Mesenchymal stem cell (in vitro differentiated cells and primary cell): ENCODE results near the gene MICA. TPM values are rescaled to one million over a fixed set of nuclear protein-coding genes. Genes with fewer than 3 reads are reported as not detected.

Experiments
- DNase-seq: peaks from one replicate; pipeline ENCODE4 v3.0.0-alpha.2; 2013
- H2AFZ ChIP-seq: one replicate; pipeline ENCODE4 v1.6.1; 2013; ENCODE audit warnings: low read depth, mild to moderate bottlenecking, control low read depth, inconsistent platforms, low read length, moderate library complexity
- H2AK5ac ChIP-seq: 2 replicates; pipeline ENCODE4 v1.6.1; 2013; ENCODE audit warnings: low read length, moderate library complexity, mild to moderate bottlenecking, inconsistent platforms; ENCODE audit not compliant: severe bottlenecking
- H2BK120ac ChIP-seq: one replicate; pipeline ENCODE4 v1.6.1; 2013; ENCODE audit warnings: low read depth, mild to moderate bottlenecking, inconsistent platforms, low read length, moderate library complexity
- H2BK12ac ChIP-seq, 2 experiments: one replicate each; pipeline ENCODE4 v1.6.1; 2013; ENCODE audit warnings: inconsistent platforms in 2 of 2, low read length in 2 of 2, mild to moderate bottlenecking in 2 of 2, moderate library complexity in 2 of 2, control low read depth in 1 of 2
- H2BK15ac ChIP-seq: one replicate; pipeline ENCODE4 v1.6.1; 2013; ENCODE audit warnings: mild to moderate bottlenecking, low read depth, inconsistent platforms; ENCODE audit not compliant: poor library complexity, severe bottlenecking
- H2BK5ac ChIP-seq: 2 replicates; pipeline ENCODE4 v1.6.1; 2013; ENCODE audit warnings: low read depth, mild to moderate bottlenecking, low read length, control low read depth, inconsistent platforms; ENCODE audit not compliant: poor library complexity, severe bottlenecking
- H3K14ac ChIP-seq, 2 experiments: one replicate each; pipeline ENCODE4 v1.6.1; 2013; ENCODE audit warnings: inconsistent platforms in 2 of 2, low read length in 2 of 2, control low read depth in 1 of 2, mild to moderate bottlenecking in 1 of 2, moderate library complexity in 1 of 2
- H3K18ac ChIP-seq, 2 experiments: one replicate each; pipeline ENCODE4 v1.6.1; 2013; ENCODE audit warnings: inconsistent platforms in 2 of 2, low read length in 2 of 2, control low read depth in 1 of 2, low read depth in 1 of 2, mild to moderate bottlenecking in 1 of 2
- H3K23ac ChIP-seq, 2 experiments: one replicate each; pipeline ENCODE4 v1.6.1; 2013; ENCODE audit warnings: inconsistent platforms in 2 of 2, low read length in 2 of 2, mild to moderate bottlenecking in 2 of 2, moderate library complexity in 2 of 2, control low read depth in 1 of 2
- H3K27ac ChIP-seq: 2 replicates; pipeline ENCODE4 v1.5.1; 2013; ENCODE audit warnings: mild to moderate bottlenecking, moderate library complexity, low read length, control low read depth, inconsistent platforms; ENCODE audit not compliant: poor library complexity, severe bottlenecking
- H3K27me3 ChIP-seq, 2 experiments: 2 replicates each; pipeline versions ENCODE4 v1.6.1 to v1.7.0; 2013; ENCODE audit warnings: low read length in 2 of 2, mild to moderate bottlenecking in 2 of 2, moderate library complexity in 2 of 2, control low read depth in 1 of 2, inconsistent platforms in 1 of 2; ENCODE audit not compliant: control insufficient read depth in 1 of 2, insufficient read depth in 1 of 2
- H3K36me3 ChIP-seq, 2 experiments: 2 replicates each; pipeline versions ENCODE4 v1.6.1 to v1.7.0; 2013; ENCODE audit warnings: low read length in 2 of 2, control low read depth in 1 of 2, inconsistent platforms in 1 of 2, low read depth in 1 of 2, mild to moderate bottlenecking in 1 of 2; ENCODE audit not compliant: insufficient read depth in 2 of 2, control insufficient read depth in 1 of 2
- H3K4ac ChIP-seq, 2 experiments: one replicate each; pipeline ENCODE4 v1.6.1; 2013; ENCODE audit warnings: inconsistent platforms in 2 of 2, low read length in 2 of 2, mild to moderate bottlenecking in 2 of 2, moderate library complexity in 2 of 2, control low read depth in 1 of 2, low read depth in 1 of 2
- H3K4me1 ChIP-seq: 2 replicates; pipeline ENCODE4 v1.6.1; 2013; ENCODE audit warnings: low read depth, low read length, control low read depth; ENCODE audit not compliant: control insufficient read depth, insufficient read depth
- H3K4me2 ChIP-seq: 2 replicates; pipeline ENCODE4 v1.6.1; 2013; ENCODE audit warnings: low read length, mild to moderate bottlenecking, inconsistent platforms; ENCODE audit not compliant: poor library complexity, severe bottlenecking
- H3K4me3 ChIP-seq, 2 experiments: 2 replicates each; pipeline versions ENCODE4 v1.5.1 to v1.7.0; 2013; ENCODE audit warnings: low read length in 2 of 2, mild to moderate bottlenecking in 2 of 2, control low read depth in 1 of 2, low read depth in 1 of 2; ENCODE audit not compliant: insufficient read depth in 1 of 2
- H3K79me1 ChIP-seq: replicated peaks from 2 replicates; pipeline ENCODE4 v1.6.1; 2013; ENCODE audit warnings: mild to moderate bottlenecking, control low read depth, low read length, inconsistent platforms; ENCODE audit not compliant: poor library complexity, severe bottlenecking
- H3K9ac ChIP-seq: 2 replicates; pipeline ENCODE4 v1.7.0; 2013; ENCODE audit warnings: mild to moderate bottlenecking, low read length, moderate library complexity
- H3K9me3 ChIP-seq: 2 replicates; pipeline ENCODE4 v1.7.0; 2013; ENCODE audit warnings: mild to moderate bottlenecking, low read length; ENCODE audit not compliant: control insufficient read depth
- H4K8ac ChIP-seq: one replicate; pipeline ENCODE4 v1.6.1; 2013; ENCODE audit warnings: inconsistent platforms, mild to moderate bottlenecking, low read length, moderate library complexity
- H4K91ac ChIP-seq: one replicate; pipeline ENCODE4 v1.6.1; 2013; ENCODE audit warnings: mild to moderate bottlenecking, low read length, inconsistent platforms
- WGBS: methylation state at CpG from one replicate; pipeline ENCODE4 v1.1.7; 2013; ENCODE audit warnings: mixed read lengths; 5-methylcytosine and 5-hydroxymethylcytosine counted together
- small RNA-seq: library from polyadenylated mRNA; stranded (forward); fragments of <200 nt; extraction: miRNeasy Mini kit (QIAGEN cat#:217004); gene quantifications from one replicate; pipeline ENCODE3, GENCODE V24; 2013; ENCODE audit warnings: low read depth

Gene MICA

DNA sequence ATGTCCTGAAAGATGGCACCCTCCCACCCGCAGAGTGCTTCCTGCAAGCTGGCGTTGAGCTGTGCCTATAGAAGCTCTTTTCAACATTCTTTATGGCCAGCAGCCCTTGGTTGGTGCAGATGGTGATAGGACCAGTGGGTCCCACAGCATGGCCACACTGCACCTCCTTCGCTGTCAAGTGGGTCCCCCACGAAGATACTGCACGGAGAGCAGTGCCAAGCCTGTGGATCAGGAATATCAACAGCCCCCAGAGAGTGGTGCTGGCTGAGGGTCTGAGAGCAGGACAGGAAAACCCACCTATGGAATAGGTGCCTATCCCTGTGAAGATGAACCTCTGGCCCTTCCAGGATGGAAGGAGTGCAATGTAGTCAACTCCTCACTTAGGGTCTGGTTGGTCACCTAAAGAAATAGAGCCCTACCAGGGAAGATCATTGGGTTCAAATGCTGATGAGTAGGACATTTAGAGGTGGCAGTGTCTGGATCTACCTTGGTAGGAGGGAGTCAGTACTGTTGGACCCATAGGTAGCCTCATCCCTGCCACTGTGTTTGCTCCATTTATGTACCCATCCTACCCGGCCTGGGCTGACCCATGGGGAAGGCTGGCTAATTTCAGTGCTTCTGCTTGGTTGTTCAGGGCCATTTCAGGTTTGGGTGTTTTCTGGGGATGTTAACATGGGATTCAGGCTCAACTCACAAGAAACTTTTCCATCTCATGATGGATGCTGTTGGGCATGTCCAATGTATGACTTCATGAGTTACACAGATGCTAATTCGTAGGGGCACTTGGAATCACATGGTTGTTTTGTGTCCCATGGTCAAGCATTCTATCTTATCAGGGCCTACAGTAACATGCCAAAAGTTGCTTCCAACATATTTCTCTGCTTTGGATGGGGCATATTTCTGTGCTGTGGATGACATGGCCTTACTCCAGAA is 61.1 kb downstream of the MICA start:
- no peak overlapping the region for H2BK120ac ChIP-seq
- no peak overlapping the region for H4K91ac ChIP-seq
- H2AFZ ChIP-seq: no peak overlapping the region
- H4K8ac ChIP-seq: no peak overlapping the region
- H3K27ac ChIP-seq: no peak overlapping the region
- H2BK12ac ChIP-seq: no peak overlapping the region
- no peak overlapping the region for H3K4ac ChIP-seq
- H3K9ac ChIP-seq: no peak overlapping the region
- no peak overlapping the region for H2AK5ac ChIP-seq
- 74% methylated on average over 7 of the region's 7 CpGs for WGBS
- H3K79me1 ChIP-seq: no peaks in the 10 kb centered on the region
- H3K18ac ChIP-seq: no peak overlapping the region
- H3K4me1 ChIP-seq: peaks cover 2% of the 10 kb centered on the region
- no peak overlapping the region for H2BK15ac ChIP-seq
- no peak overlapping the region for H3K14ac ChIP-seq
- no peaks in the 10 kb centered on the region for H3K9me3 ChIP-seq
- DNase-seq: no peak
- no peak overlapping the region for H3K23ac ChIP-seq
- peaks cover 10 to 36% of the 10 kb centered on the region in 2 experiments for H3K27me3 ChIP-seq
- no peak overlapping the region for H2BK5ac ChIP-seq
- peaks cover 0 to 2% of the 10 kb centered on the region in 2 experiments for H3K36me3 ChIP-seq
- H3K4me2 ChIP-seq: no peak overlapping the region
- H3K4me3 ChIP-seq: no peak overlapping the region

Small RNAs within 50 kb of the gene (small RNA-seq; reads per million reads assigned to genes)
- gene HLA-S (not detected), gene MIR6891 (not detected), gene RF00019 (not detected), gene RNU6-283P (not detected)
